Caki2 (cell line): ENCODE data around the gene PPARG. TPM values are rescaled to one million over a fixed set of nuclear protein-coding genes. Genes with fewer than 3 reads are reported as not detected.
A peak's percentile ranks its signal among the peaks of the same experiment; 100 is the strongest.
"Not testable (repeated sequence)": the region's sequence is repeated elsewhere in the genome, so short reads cannot be mapped to it uniquely, and the experiment has no call there.

Experiments
- DNase-seq: peaks from one replicate; pipeline ENCODE4 v3.0.0-alpha.2; 2015; ENCODE audit warnings: low read depth
- in situ Hi-C: cut with HindIII; loops from 2 replicates; pipeline ENCODE4 v1.10.0; 2016; ENCODE audit warnings: low sequenced_read_pairs, low pct_unique_long_range_greater_than_20kb, mixed read lengths
- total RNA-seq: library from RNA; depleted of rRNA; stranded (reverse); fragments of >200 nt; shearing (Covaris generic); gene quantifications from 2 replicates; pipeline ENCODE4 v1.2.3, GENCODE V29; 2014; ENCODE audit warnings: low replicate concordance

PPARG gene
- total RNA-seq, 1 experiment from 2014 or later, result 63.8 TPM

DNA sequence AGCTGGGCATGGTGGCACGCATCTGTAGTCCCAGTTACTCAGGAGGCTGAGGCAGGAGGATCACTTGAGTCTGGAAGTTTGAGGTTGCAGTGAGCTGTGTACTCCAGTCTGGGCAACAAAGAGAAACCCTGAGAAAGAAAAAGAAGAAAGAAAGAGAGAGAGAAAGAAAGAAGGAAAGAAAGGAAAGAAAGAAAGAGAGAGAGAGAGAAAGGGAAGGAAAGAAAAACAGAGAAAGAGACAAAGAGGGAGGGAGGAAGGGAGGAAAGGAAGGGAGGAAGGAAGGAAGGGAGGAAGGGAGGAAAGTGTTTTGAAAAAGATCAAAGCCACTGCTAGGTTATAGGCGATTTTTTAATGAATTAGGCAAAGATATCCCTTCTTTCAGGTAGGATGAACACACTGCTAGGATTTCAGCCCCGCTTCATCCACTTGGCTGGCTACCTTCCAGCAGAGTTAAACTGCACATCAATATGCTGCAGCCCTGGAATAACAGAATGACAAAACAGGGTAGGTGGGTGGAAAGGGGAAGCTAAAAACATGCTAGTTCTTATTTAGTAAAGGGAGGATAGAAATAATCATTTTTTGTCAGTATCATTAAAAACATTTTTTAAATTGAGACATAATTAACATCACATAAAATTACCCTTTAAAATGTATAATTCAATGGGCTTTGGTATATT, 12.8 kb upstream of the PPARG start:
- in situ Hi-C loops, result no loop called here
- DNase-seq, result no peak

GRCh38 chr3:12276827-12277226, 12.0 kb upstream of the PPARG start:
- in situ Hi-C loops, DNase-seq: not testable (repeated sequence)

DNA sequence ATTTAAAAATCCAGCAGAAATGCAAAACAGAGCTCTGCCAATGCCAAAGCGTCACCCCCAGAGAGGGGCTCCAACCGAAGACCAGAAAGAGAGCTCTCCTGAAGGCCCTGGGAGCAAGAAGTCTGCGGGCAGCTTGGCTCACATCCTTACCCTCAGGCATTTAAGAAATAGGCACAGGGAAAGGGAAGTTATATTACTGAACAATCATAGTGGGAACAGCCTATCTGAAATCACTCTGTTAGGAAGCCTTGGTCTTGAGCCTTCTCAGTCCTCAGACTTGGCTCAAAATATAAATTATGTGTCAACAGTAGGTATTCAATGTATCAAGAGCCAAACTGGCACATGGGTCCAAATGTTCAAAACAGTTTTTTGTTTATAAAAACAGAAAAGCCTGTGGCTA, 10.3 kb upstream of the PPARG start:
- no peak for DNase-seq
- in situ Hi-C loops, result no loop called here

- in situ Hi-C loops, result no loop called here
- no peak for DNase-seq
These were observed 9.1 kb upstream of the PPARG start for GRCh38 chr3:12279591-12280326.

GRCh38 chr3:12280357-12280806, 8.5 kb upstream of the PPARG start:
- in situ Hi-C loops, result no loop called here
- no peak for DNase-seq

GRCh38 chr3:12284591-12284990, 4.3 kb upstream of the PPARG start:
- in situ Hi-C loops, result no loop called here
- DNase-seq, result no peak

GRCh38 chr3:12285003-12285555, 3.8 kb upstream of the PPARG start:
- in situ Hi-C loops, result no loop called here
- no peak for DNase-seq

DNA sequence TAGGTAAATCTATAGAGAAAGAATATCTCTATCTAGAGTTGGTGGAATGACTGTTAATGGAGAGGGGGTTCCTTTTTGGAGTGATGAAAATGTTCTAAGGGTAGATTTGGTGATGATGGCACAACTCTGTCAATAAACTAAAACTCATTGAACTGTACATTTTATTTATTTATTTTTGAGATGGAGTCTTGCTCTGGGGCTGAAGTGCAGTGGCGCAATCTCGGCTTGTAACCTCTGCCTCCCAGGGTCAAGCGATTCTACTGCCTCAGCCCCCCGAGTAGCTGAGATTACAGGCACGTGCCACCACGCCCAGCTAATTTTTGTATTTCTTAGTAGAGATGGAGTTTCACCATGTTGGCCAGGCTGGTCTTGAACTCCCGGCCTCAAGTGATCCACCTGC, 3.1 kb upstream of the PPARG start:
- DNase-seq, in situ Hi-C loops: not testable (repeated sequence)

DNA sequence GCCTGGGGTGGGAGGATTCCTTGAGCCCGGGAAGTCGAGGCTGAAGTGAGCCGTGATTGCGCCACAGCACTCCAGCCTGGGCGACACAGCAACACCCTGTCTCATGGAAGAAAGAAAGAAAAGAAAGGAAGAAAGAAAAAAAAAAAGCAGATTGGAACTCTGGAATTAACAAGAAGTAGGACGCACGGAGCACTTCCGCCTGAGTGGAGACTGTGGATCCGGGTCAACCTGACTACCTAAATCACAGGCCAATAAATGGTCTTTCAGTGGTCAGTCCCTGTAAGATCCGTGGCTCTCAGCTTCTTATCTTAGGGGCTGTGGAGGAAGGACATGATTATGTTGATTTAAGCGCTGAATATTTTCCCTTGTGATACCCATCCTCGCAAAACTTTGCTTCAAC, 2.4 kb upstream of the PPARG start:
- in situ Hi-C loops, result no loop called here
- no peak for DNase-seq

- in situ Hi-C loops, result no loop called here
- peak; percentile 54 for DNase-seq
These were observed 1.7 kb upstream of the PPARG start for GRCh38 chr3:12286927-12287726.

DNA sequence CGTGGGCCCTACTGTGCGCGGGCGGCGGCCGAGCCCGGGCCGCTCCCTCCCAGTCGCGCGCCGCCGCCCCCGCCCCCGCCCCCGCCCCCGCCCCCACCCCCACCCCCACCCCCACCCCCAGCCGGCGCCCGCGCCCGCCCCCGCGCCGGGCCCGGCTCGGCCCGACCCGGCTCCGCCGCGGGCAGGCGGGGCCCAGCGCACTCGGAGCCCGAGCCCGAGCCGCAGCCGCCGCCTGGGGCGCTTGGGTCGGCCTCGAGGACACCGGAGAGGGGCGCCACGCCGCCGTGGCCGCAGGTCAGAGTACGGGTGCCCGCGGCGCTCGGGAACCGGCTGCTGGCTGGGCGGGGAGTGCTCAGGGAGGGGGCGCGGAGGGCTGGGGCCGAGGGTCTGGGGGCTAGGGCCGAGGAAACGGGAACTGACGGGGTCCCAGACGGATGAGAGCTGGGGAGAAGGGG, 1.1 kb upstream of the PPARG start:
- DNase-seq, result no peak
- in situ Hi-C loops, result no loop called here

GRCh38 chr3:12289524-12289923, 654 bp downstream of the PPARG start:
- in situ Hi-C loops, result no loop called here
- no peak for DNase-seq

- DNase-seq, result peak; percentile 49
- in situ Hi-C loops, result no loop called here
These were observed 3.9 kb downstream of the PPARG start for GRCh38 chr3:12292770-12293169.

- DNase-seq, result peak; percentile 69
- in situ Hi-C loops, result no loop called here
These were observed 6.2 kb downstream of the PPARG start for GRCh38 chr3:12294885-12295580.

- no peak for DNase-seq
- in situ Hi-C loops, result no loop called here
These were observed 7.6 kb downstream of the PPARG start for GRCh38 chr3:12296511-12296910.

- in situ Hi-C loops, result no loop called here
- DNase-seq, result no peak
These were observed 10.2 kb downstream of the PPARG start for GRCh38 chr3:12299026-12299425.

DNA sequence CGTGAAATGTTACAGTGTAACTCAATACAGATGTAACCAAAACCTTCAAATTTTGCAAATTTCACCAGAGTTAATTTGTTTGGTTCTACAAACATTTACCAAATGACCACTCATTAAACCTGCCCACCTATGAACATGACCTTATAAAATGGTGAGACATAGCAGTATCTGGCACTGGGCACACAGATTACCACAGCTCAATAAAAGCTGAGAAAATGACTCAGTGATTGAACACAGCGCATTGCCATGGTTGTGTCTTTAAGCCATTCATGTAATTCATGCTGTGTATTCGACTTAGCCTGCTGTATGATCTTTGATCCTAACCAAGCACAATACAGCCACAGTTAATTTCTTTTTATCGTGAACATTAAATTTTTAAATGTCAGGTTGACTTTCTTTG, 11.3 kb downstream of the PPARG start:
- in situ Hi-C loops, result no loop called here
- DNase-seq, result peak; percentile 30

- in situ Hi-C loops, result no loop called here
- DNase-seq, result no peak
These were observed 12.2 kb downstream of the PPARG start for GRCh38 chr3:12301031-12301430.
